GM12878 (cell line): Measurements from ENCODE around the gene TXNRD3.

Source experiments
- BHLHE40 ChIP-seq, 2 experiments: fragments of 450-650 bp in 1 of 2; IDR thresholded peaks; 2 replicates each; pipeline ENCODE4 v1.6.1; 2011 to 2017; ENCODE audit warnings: low read depth in 2 of 2, borderline replicate concordance in 1 of 2, improper control_type of control experiment in 1 of 2, low read length in 1 of 2, mild to moderate bottlenecking in 1 of 2
- CREM ChIP-seq: IDR thresholded peaks from 2 replicates; pipeline ENCODE4 v1.6.1; 2014; ENCODE audit warnings: antibody characterized with exemption, low read depth
- DPF2 ChIP-seq: fragments of 450-650 bp; IDR thresholded peaks from 2 replicates; pipeline ENCODE4 v1.6.1; 2017; ENCODE audit warnings: mild to moderate bottlenecking
- EP300 ChIP-seq, 2 experiments: fragments of 150-350 bp in 1 of 2; IDR thresholded peaks; 2 replicates each; pipeline ENCODE4 v1.6.1; 2011 to 2012; ENCODE audit warnings: low read depth in 2 of 2, low read length in 2 of 2, borderline replicate concordance in 1 of 2, improper control_type of control experiment in 1 of 2, inconsistent platforms in 1 of 2; ENCODE audit not compliant: control insufficient read depth in 1 of 2
- EZH2 ChIP-seq: IDR thresholded peaks from 2 replicates; pipeline ENCODE4 v1.6.1; 2012; ENCODE audit warnings: low read depth, mild to moderate bottlenecking, control low read depth, inconsistent platforms, low read length, borderline replicate concordance; ENCODE audit not compliant: control insufficient read depth
- GABPA ChIP-seq: IDR thresholded peaks from 2 replicates; pipeline ENCODE4 v1.6.1; 2014; ENCODE audit warnings: antibody characterized with exemption, low read depth, mild to moderate bottlenecking, inconsistent platforms
- JUNB ChIP-seq: IDR thresholded peaks from 2 replicates; pipeline ENCODE4 v1.6.1; 2016; ENCODE audit warnings: antibody characterized with exemption, mild to moderate bottlenecking
- KDM1A ChIP-seq: fragments of 200-600 bp; sonication (generic); IDR thresholded peaks from 2 replicates; pipeline ENCODE4 v1.6.1; 2016; ENCODE audit warnings: borderline replicate concordance
- NFYB ChIP-seq: IDR thresholded peaks from 2 replicates; pipeline ENCODE4 v1.6.1; 2011; ENCODE audit warnings: low read depth, mild to moderate bottlenecking, low read length, improper control_type of control experiment, moderate library complexity; ENCODE audit not compliant: insufficient read depth
- POLR2AphosphoS5 ChIP-seq: IDR thresholded peaks from 2 replicates; pipeline ENCODE4 v1.6.1; 2011; ENCODE audit warnings: mild to moderate bottlenecking, low read length, inconsistent platforms
- SMC3 ChIP-seq: IDR thresholded peaks from 2 replicates; pipeline ENCODE4 v1.6.1; 2011; ENCODE audit warnings: low read length, improper control_type of control experiment, borderline replicate concordance
- TF ChIP-seq, protein P1 (sequence below): IDR thresholded peaks from 2 replicates; pipeline ENCODE4 v1.6.1; 2012; ENCODE audit warnings: mild to moderate bottlenecking, low read depth, low read length
- TF ChIP-seq, protein P2 (sequence below), 3 experiments: IDR thresholded peaks in 2 of 3; conservative IDR thresholded peaks in 1 of 3; 2 replicates each; pipeline ENCODE4 v1.5.1; 2011; ENCODE audit warnings: low read depth in 3 of 3, low read length in 3 of 3, mild to moderate bottlenecking in 3 of 3, control low read depth in 2 of 3, moderate library complexity in 2 of 3, inconsistent platforms in 1 of 3, mixed read lengths in 1 of 3; ENCODE audit not compliant: control insufficient read depth in 2 of 3, insufficient read depth in 1 of 3; ENCODE audit errors: extremely low read depth in 1 of 3

GRCh38 chr3:126618021-126618420 lies 36.9 kb downstream of the TXNRD3 start:
- TF ChIP-seq CREM (no peak), KDM1A (no peak), BHLHE40 (IDR thresholded peaks at IDR 0.05; ENCODE audit: borderline replicate concordance in 1 of 2, low read depth in 2 of 2, low read length in 1 of 2) (no peak), SMC3 (no peak), JUNB (no peak), EP300 (IDR thresholded peaks at IDR 0.05; ENCODE audit: borderline replicate concordance in 1 of 2, control insufficient read depth in 1 of 2, low read depth in 2 of 2, low read length in 2 of 2) (no peak), POLR2AphosphoS5 (no peak), GABPA (no peak), NFYB (no peak), EZH2 (no peak), DPF2 (no peak)
- TF ChIP-seq, protein P1, sequence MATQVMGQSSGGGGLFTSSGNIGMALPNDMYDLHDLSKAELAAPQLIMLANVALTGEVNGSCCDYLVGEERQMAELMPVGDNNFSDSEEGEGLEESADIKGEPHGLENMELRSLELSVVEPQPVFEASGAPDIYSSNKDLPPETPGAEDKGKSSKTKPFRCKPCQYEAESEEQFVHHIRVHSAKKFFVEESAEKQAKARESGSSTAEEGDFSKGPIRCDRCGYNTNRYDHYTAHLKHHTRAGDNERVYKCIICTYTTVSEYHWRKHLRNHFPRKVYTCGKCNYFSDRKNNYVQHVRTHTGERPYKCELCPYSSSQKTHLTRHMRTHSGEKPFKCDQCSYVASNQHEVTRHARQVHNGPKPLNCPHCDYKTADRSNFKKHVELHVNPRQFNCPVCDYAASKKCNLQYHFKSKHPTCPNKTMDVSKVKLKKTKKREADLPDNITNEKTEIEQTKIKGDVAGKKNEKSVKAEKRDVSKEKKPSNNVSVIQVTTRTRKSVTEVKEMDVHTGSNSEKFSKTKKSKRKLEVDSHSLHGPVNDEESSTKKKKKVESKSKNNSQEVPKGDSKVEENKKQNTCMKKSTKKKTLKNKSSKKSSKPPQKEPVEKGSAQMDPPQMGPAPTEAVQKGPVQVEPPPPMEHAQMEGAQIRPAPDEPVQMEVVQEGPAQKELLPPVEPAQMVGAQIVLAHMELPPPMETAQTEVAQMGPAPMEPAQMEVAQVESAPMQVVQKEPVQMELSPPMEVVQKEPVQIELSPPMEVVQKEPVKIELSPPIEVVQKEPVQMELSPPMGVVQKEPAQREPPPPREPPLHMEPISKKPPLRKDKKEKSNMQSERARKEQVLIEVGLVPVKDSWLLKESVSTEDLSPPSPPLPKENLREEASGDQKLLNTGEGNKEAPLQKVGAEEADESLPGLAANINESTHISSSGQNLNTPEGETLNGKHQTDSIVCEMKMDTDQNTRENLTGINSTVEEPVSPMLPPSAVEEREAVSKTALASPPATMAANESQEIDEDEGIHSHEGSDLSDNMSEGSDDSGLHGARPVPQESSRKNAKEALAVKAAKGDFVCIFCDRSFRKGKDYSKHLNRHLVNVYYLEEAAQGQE, result no peak
- TF ChIP-seq, protein P2, sequence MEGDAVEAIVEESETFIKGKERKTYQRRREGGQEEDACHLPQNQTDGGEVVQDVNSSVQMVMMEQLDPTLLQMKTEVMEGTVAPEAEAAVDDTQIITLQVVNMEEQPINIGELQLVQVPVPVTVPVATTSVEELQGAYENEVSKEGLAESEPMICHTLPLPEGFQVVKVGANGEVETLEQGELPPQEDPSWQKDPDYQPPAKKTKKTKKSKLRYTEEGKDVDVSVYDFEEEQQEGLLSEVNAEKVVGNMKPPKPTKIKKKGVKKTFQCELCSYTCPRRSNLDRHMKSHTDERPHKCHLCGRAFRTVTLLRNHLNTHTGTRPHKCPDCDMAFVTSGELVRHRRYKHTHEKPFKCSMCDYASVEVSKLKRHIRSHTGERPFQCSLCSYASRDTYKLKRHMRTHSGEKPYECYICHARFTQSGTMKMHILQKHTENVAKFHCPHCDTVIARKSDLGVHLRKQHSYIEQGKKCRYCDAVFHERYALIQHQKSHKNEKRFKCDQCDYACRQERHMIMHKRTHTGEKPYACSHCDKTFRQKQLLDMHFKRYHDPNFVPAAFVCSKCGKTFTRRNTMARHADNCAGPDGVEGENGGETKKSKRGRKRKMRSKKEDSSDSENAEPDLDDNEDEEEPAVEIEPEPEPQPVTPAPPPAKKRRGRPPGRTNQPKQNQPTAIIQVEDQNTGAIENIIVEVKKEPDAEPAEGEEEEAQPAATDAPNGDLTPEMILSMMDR (IDR thresholded peaks at IDR 0.05 in 2 of 3, conservative IDR thresholded peaks at IDR 0.05 in 1 of 3; ENCODE audit: control insufficient read depth in 2 of 3, extremely low read depth in 1 of 3, insufficient read depth in 1 of 3, low read depth in 3 of 3, low read length in 3 of 3), result no peak
